Measurements from ENCODE around the gene SYTL3.
A peak's percentile ranks its signal among the peaks of the same experiment; 100 is the strongest.
"Not testable (repeated sequence)": the region's sequence is repeated elsewhere in the genome, so short reads cannot be mapped to it uniquely, and the experiment has no call there.

SYTL3 gene

DNA sequence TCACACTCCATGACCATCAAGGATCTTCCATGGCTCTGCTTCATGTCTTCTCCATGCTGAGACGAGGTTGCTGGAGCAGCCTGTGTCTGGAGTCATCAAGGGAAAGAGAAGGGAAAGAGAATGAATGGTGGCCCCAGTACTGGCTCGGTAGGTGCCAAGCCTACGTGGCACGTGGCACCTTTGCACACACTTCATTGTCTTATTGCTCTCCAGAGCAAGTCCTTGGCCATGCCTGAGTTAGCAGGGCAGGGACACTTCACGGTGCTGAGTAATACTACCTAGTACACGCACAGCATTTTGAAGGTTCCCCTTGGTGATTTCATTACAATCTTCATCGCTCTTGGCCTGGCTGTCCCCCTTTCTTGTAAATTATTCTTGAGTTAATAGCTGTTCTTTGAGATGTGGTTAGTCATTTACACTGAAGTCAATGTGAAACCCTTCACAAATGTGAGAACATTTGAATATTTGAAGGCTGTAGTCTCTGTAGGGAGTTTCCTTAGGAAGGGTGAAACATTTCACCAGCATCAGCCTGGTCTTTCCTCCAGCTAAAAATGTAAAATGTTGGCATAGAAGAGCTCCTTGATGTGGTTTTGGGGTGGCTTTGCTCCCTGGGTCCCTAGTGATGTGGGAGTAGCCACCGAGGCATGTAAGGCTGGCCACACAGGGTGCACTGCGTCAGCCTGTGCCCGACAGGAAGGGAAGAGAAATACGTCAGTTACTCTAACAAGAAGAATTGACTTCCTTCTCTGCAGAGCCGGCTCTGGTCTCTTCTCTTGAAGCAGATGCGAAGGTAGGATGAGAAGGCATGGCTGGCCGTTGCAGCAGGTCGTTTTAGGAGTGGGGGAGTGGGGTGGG, at the start of gene SYTL3:
Gene SYTL3, plus strand, starts transcription at position 766 of the 855 bp plus-strand sequence. CDS start 13,215 bp downstream, outside the sequence.
- peak; percentile 87 for DNase-seq (ENCODE audit: low spot score)

DNA sequence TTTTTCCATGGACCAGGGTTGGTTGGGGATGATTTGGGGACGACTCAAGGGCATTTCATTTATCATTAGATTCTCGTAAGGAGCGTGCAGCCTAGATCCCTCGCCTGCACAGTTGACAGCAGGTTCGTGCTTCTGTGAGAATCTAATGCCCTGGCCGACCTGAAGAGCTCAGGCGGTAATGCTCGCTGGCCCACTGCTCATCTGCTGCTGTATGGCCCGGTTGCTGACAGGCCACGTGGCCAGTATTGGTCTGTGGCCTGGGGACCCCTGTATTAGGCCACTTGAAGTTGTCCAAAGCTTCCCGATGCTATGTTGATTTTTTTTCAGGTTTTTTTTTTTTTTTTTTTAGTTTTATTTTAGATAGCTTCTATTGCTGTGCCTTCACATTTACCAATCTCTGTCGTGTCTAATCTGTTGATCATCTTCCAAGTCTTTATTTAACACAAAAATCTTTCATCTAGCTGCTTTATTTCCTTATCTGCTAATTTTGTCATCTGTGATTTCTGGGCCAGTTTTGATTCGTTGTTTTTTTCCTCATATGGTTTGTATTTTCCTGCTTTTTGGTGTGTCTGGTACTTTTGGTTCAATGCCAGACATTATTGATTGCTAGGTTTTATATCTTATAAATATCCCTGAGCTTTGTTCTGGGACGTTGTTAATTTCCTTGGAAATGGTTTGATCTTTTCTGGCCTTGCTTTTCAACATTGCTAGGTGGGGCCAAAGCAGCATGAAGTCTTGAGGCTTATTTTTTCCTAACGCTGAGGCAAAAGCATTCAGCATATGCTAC, 46.4 kb upstream of the SYTL3 start:
- no peak for DNase-seq (ENCODE audit: low spot score)

GRCh38 chr6:158604048-158604406, 45.8 kb upstream of the SYTL3 start:
- no peak for DNase-seq (ENCODE audit: low spot score)

GRCh38 chr6:158605266-158605878, 44.5 kb upstream of the SYTL3 start:
- peak; percentile 62 for DNase-seq (ENCODE audit: low spot score)

GRCh38 chr6:158606011-158606410, 43.8 kb upstream of the SYTL3 start:
- not testable (repeated sequence) for DNase-seq (ENCODE audit: low spot score)

GRCh38 chr6:158606935-158607334, 42.9 kb upstream of the SYTL3 start:
- DNase-seq (ENCODE audit: low spot score) = no peak

GRCh38 chr6:158607411-158608170, 42.3 kb upstream of the SYTL3 start:
- no peak for DNase-seq (ENCODE audit: low spot score)

DNA sequence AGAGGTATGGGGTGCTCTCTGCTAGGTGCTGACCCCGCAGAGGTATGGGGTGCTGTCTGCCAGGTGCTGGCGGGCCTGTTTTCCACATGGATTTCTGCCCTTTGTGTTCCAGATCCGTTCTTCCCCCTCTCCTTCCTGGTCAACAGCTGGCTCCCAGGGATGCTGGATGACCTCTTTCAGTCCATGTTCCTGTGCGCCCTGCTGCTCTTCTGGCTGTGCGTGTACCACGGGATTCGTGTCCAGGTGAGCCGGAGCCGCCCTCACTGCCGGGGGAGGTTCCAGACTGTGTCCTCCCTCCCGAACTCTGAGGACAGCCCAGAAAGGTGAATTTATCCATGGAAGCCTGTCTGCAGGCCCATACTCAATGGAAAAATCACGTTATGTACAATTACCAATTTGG, 41.6 kb upstream of the SYTL3 start:
- no peak for DNase-seq (ENCODE audit: low spot score)

- no peak for DNase-seq (ENCODE audit: low spot score)
Measured at GRCh38 chr6:158609455-158610155, 40.2 kb upstream of the SYTL3 start.

DNA sequence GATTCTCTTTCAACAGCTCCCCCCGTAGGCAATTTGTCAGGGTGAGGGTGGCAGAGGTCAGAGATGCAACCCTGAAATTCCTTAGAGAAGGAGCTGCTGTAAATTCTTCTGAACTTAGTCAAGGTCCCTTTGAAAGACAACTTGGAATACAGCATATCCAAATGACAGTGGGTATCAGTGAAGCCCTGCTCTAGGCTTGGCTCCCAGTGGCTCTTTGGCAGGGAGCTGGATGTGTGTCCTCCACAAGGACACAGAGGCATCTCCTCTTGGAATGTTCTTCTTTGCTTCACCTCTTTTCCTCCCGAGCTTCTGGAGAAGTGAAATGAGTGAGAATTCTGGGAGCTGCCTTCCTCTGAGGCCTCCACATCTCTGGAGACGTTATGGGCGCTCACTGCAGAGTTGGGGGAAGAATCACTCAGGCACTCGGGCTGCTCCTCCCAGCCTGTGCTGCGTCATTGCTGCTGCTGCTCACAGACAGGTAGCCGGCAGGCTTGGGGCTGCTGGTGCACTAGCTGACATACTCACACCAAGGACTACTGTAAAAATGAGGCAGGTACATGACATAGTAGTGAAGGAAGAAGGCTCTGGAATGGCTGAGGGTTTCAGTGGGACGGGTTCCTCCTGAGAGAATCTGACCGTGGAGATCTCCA, 39.4 kb upstream of the SYTL3 start:
- DNase-seq (ENCODE audit: low spot score) = no peak

DNA sequence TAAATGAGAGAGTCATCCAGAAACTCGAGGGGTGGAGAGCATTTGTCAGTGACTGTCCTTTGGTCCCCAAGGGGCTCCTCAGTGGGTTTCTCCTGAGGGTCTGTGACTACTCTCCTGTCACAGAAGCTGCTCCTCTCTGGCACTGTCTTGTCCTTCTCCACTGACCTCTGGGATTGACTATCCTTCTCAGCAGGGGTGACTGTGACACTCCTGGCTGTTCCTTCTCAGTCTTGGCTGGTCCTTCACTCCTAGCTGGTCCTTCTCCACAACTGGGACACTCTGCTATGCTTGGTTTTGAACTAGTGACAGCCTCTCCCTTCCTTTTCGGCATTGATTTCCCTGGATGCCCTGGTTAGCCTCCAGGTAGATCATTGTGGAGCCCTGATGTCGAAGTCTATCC, 38.8 kb upstream of the SYTL3 start:
- no peak for DNase-seq (ENCODE audit: low spot score)

DNA sequence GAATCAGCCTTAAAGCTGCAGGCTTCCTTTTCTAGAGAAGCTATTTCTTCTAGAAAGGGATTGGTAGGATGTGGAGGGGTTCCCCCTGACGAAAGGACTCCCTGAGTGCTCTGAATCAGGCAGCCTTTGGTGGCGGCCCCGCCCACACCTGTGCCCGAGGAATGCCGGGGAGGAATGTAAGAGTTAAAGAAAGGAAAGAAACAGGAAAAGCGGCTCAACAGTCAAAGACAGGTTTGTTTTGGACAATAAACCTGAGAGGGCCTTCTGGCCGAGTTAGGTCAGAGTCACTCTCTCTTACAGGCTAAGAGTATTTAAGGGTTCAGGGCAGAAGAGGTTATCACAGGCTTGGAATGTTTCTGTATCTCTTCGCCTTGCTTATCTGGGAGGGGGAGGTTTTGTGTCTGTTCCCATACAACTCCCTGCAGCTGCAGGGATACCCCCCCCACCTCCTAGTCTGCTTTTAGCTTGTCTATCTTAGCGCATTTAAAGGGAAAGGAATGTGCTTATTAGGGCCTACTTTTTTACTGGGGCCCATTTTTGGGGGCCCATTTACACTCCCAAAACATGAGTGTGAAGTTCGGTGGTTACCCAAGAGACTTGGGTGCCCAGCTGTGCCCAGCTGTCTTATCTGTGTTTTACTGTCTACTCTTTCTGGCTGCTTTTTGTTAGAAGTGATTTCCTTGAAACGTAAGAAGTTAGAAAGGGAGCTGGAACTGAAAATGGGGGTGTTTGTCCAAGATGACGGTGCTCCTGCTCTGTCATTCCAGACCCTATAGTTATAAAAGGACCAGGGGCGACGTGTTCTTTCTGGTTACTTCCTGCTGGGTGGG, 38.1 kb upstream of the SYTL3 start:
- DNase-seq (ENCODE audit: low spot score) = no peak

- not testable (repeated sequence) for DNase-seq (ENCODE audit: low spot score)
Measured at GRCh38 chr6:158614606-158615005, 35.2 kb upstream of the SYTL3 start.

DNA sequence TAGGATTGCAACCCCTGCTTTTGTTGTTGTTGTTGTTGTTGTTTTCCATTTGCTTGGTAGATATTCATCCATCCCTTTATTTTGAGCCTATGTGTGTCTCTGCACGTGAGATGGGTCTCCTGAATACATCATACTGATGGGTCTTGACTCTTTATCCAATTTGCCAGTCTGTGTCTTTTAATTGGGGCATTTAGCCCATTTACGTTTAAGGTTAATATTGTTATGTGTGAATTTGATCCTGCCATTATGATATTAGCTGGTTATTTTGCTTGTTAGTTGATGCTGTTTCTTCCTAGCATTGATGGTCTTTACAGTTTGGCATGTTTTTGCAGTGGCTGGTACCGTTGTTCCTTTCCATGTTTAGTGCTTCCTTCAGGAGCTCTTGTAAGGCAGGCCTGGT, 31.6 kb upstream of the SYTL3 start:
- not testable (repeated sequence) for DNase-seq (ENCODE audit: low spot score)

DNA sequence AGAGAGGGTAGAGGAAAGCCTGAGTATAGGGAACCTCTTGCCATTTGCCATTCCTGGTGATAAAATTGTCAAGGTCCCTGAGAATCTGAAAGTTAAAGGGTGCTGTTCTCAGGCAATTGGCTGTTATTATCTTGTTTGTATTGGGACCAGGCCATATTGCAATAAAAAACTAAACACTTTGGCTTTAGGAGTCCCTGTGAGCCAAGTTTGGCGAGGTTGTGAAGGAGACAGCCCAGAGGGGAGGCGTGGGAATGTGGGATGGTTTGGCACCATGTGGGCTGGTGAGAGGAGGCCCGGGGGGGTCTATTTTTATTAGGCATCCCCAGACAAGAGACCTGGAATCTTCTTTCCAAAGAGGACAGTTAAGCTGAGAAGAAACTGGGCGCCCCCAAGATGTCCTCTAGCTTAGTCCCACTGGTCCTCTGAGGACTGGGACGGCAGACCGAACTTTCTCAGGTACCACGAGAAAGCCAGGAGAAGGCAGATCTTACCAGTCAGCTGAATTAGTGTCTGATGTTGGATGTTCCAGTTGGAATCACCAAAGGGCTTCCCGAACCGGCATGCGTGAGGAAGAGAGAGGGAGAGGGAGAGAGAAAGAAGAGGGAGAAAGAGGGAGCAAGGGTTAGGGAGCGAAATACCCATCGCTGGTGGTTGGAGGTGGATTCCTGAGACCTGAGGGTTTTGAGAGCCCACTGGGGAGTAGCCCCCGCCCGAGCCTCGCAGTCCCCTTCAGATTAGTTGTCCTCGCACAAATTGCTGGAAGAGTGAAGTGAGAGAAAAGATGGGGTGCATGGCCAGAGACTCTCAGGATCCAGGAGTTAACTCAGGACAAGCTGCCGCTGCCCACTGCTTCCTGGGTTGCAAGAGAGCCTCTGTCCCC, 29.7 kb upstream of the SYTL3 start:
- no peak for DNase-seq (ENCODE audit: low spot score)

GRCh38 chr6:158620963-158621693, 28.7 kb upstream of the SYTL3 start:
- no peak for DNase-seq (ENCODE audit: low spot score)

GRCh38 chr6:158621694-158622544, 27.9 kb upstream of the SYTL3 start:
- no peak for DNase-seq (ENCODE audit: low spot score)
